IMR-90 (cell line): ENCODE measurements around the gene GALR1.

Experiments
- CEBPB ChIP-seq: IDR thresholded peaks from 2 replicates; pipeline ENCODE4 v1.6.1; 2012; ENCODE audit warnings: low read depth, low read length, improper control_type of control experiment
- CTCF ChIP-seq: conservative IDR thresholded peaks from 2 replicates; pipeline ENCODE4 v1.5.1; 2012; ENCODE audit warnings: mild to moderate bottlenecking, low read depth, low read length, improper control_type of control experiment
- POLR2A ChIP-seq: IDR thresholded peaks from 2 replicates; pipeline ENCODE4 v1.6.1; 2012; ENCODE audit warnings: mild to moderate bottlenecking, low read depth, low read length

- no peak for TF ChIP-seq CEBPB
- no peak for TF ChIP-seq POLR2A
- no peak for TF ChIP-seq CTCF
These were observed 627 bp upstream of the GALR1 start for GRCh38 chr18:77248873-77249568.
